ENCODE results near the gene C4orf36.

C4orf36 gene

DNA sequence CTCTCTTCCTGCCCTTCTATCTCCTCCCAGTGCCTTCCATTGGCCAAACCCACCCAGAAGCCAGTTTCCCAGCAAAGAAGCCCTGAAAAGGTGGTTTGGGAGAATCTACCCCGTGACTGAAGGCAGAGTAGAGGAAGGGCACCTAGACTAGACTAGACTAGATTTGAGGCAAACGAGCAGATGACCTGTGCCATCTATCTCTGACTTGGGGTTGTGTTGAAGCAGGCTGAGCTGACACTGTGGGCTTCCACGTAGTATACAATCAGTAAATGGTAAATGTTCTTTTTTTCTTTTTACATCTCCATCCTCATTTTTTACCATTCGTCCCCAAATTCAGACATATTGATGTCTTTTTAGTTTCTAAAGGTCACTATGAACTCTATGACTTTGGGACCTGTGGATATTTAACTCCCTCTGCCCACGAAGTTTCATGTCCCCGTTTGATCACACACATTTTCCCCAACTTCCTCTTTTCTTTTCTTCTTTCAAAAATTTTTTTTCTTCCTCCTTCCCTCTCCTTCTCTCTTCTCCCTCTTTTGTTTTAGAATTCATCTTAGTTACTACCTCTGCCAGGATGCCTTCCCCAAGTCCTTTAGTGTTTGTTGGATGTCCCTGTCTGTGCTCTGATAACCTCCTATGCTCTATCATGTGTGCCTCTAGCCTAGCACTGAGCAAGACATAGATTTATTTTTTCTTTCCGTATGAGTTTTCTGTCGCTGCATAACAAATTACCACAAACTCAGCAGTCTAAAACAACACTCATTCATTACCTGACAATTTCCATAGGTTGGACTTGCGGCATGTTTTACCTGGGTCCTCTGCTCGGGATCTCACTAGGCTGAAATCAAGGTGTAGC, 36.4 kb upstream of the C4orf36 start:
- TF ChIP-seq, protein P1, sequence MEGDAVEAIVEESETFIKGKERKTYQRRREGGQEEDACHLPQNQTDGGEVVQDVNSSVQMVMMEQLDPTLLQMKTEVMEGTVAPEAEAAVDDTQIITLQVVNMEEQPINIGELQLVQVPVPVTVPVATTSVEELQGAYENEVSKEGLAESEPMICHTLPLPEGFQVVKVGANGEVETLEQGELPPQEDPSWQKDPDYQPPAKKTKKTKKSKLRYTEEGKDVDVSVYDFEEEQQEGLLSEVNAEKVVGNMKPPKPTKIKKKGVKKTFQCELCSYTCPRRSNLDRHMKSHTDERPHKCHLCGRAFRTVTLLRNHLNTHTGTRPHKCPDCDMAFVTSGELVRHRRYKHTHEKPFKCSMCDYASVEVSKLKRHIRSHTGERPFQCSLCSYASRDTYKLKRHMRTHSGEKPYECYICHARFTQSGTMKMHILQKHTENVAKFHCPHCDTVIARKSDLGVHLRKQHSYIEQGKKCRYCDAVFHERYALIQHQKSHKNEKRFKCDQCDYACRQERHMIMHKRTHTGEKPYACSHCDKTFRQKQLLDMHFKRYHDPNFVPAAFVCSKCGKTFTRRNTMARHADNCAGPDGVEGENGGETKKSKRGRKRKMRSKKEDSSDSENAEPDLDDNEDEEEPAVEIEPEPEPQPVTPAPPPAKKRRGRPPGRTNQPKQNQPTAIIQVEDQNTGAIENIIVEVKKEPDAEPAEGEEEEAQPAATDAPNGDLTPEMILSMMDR (IDR thresholded peaks at IDR 0.05; ENCODE audit: insufficient read depth, low read length, poor library complexity, severe bottlenecking): no peak
- no peaks in the 10 kb centered on the region for H3K27me3 ChIP-seq (replicated peaks; ENCODE audit: control insufficient read depth, insufficient read depth, low read length)
- no peak overlapping the region for H3K4me3 ChIP-seq (replicated peaks; ENCODE audit: low read depth, low read length)
- H3K36me3 ChIP-seq (ENCODE audit: control insufficient read depth, insufficient read depth, low read length): no peaks in the 10 kb centered on the region; the same call in 1 of the 2 replicates
- no peak for DNase-seq (ENCODE audit: extremely low read depth, insufficient read length)

GRCh38 chr4:86927843-86928395, 35.7 kb upstream of the C4orf36 start:
- Histone ChIP-seq H3K27me3 (replicated peaks; ENCODE audit: control insufficient read depth, insufficient read depth, low read length) (no peaks in the 10 kb centered on the region), H3K36me3 (ENCODE audit: control insufficient read depth, insufficient read depth, low read length) (no peaks in the 10 kb centered on the region; the same call in 1 of the 2 replicates), H3K4me3 (replicated peaks; ENCODE audit: low read depth, low read length) (no peak overlapping the region)
- DNase-seq (ENCODE audit: extremely low read depth, insufficient read length): no peak
- TF ChIP-seq, protein P1 (IDR thresholded peaks at IDR 0.05; ENCODE audit: insufficient read depth, low read length, poor library complexity, severe bottlenecking): no peak

GRCh38 chr4:86926435-86927086, 34.3 kb upstream of the C4orf36 start:
- DNase-seq (ENCODE audit: extremely low read depth, insufficient read length): no peak
- H3K36me3 ChIP-seq (ENCODE audit: control insufficient read depth, insufficient read depth, low read length): no peaks in the 10 kb centered on the region; the same call in 1 of the 2 replicates
- no peaks in the 10 kb centered on the region for H3K27me3 ChIP-seq (replicated peaks; ENCODE audit: control insufficient read depth, insufficient read depth, low read length)
- H3K4me3 ChIP-seq (replicated peaks; ENCODE audit: low read depth, low read length): no peak overlapping the region
- TF ChIP-seq, protein P1 (IDR thresholded peaks at IDR 0.05; ENCODE audit: insufficient read depth, low read length, poor library complexity, severe bottlenecking): no peak

- DNase-seq (ENCODE audit: extremely low read depth, insufficient read length): no peak
- Histone ChIP-seq H3K27me3 (replicated peaks; ENCODE audit: control insufficient read depth, insufficient read depth, low read length) (no peaks in the 10 kb centered on the region), H3K4me3 (replicated peaks; ENCODE audit: low read depth, low read length) (no peak overlapping the region), H3K36me3 (ENCODE audit: control insufficient read depth, insufficient read depth, low read length) (no peaks in the 10 kb centered on the region; the same call in 1 of the 2 replicates)
- TF ChIP-seq, protein P1 (IDR thresholded peaks at IDR 0.05; ENCODE audit: insufficient read depth, low read length, poor library complexity, severe bottlenecking): no peak
Measured at GRCh38 chr4:86924811-86925210, 32.6 kb upstream of the C4orf36 start.

DNA sequence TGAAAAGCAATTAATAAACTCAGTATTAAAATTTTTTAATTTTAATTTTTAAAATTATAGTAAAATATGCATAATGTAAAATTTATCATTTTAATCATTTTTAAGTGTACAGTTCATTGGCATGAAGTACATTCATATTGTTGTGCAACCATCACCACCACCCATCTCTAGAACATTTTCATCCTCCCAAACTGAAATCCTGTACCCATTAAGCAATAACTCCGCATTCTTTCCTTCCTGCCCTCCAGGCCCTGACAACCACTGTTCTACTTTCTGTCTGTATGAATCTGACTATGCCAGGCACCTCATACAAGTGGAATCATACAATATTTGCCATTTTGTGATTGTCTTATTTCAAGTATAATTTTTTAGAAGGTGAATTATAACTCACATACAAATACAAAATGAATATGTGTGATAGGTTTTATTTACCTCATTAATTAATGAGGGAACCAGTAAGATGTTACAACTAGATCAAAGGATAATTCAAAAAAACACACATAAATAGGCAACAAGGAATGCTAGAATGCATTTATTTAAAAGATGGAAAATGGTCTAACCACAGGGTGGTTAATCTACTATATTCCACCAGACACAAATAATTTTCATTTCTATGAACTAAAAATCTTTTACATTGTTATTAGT, 29.5 kb upstream of the C4orf36 start:
- H3K4me3 ChIP-seq (replicated peaks; ENCODE audit: low read depth, low read length): no peak overlapping the region
- TF ChIP-seq, protein P1 (IDR thresholded peaks at IDR 0.05; ENCODE audit: insufficient read depth, low read length, poor library complexity, severe bottlenecking): no peak
- no peak for DNase-seq (ENCODE audit: extremely low read depth, insufficient read length)

More for the DNA sequence above, 29.5 kb upstream of the C4orf36 start:
- H3K36me3 ChIP-seq (ENCODE audit: control insufficient read depth, insufficient read depth, low read length): no peaks in the 10 kb centered on the region; the same call in none of the 2 replicates
- no peaks in the 10 kb centered on the region for H3K27me3 ChIP-seq (replicated peaks; ENCODE audit: control insufficient read depth, insufficient read depth, low read length)

All from GM06990 (cell line).